SK-MEL-5 (cell line): Measurements from ENCODE around the gene ZNF280D. TPM values are rescaled to one million over a fixed set of nuclear protein-coding genes. Genes with fewer than 3 reads are reported as not detected.
"Not testable (repeated sequence)": the region's sequence is repeated elsewhere in the genome, so short reads cannot be mapped to it uniquely, and the experiment has no call there.

ENCODE experiments used
- DNase-seq: peaks from one replicate; pipeline ENCODE4 v3.0.0-alpha.2; 2016; ENCODE audit warnings: low read depth, low spot score
- in situ Hi-C: cut with HindIII; loops from 2 replicates; pipeline ENCODE4 v1.10.0; 2016; ENCODE audit warnings: low sequenced_read_pairs, high pct_unique_total_duplicates, low pct_unique_long_range_greater_than_20kb
- total RNA-seq: library from RNA; depleted of rRNA; stranded (reverse); fragments of >200 nt; shearing (Covaris generic); gene quantifications from 2 replicates; pipeline ENCODE4 v1.2.3, GENCODE V29; 2014

ZNF280D gene
- total RNA-seq, 1 experiment from 2014 or later = 25.3 TPM

DNA sequence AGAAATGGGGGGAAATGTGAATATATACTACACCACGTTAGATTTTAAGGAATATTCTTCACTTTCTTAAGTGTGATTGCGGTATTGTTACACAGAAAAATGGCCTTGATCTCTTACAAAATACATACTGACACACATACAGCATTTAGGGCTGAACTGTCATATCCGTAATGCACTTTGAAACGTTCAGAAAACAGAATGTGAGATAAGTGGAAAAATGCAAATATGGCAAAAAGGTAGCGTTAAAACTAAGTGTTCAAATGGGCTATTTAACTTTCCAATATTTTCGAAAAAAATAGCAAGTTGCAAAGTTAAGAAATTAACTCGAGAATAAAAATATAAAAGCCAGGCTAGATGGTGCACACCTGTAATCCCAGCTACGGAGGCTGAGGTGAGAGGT lies 1.8 kb downstream of the ZNF280D start:
- DNase-seq = no peak
- in situ Hi-C loops = no loop called here

DNA sequence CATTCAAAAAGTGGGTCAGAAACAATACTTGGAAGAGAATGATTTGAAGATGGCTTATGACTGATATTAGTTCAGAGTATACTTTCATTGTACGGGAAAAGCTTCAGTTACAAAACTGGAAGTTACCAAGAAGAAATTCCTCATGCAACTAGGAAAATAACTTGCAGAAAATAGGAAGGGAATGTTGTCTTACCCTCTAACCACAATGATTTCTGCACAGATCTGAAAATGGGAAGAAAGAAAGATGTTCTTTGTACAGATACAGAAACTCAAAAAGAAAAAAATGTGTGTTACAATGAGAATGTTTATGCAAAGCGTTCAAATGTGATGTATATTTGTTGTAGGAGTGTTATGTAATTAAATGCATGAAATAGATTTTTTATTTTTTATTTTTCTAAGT lies 3.7 kb downstream of the ZNF280D start:
- no peak for DNase-seq
- in situ Hi-C loops = no loop called here

DNA sequence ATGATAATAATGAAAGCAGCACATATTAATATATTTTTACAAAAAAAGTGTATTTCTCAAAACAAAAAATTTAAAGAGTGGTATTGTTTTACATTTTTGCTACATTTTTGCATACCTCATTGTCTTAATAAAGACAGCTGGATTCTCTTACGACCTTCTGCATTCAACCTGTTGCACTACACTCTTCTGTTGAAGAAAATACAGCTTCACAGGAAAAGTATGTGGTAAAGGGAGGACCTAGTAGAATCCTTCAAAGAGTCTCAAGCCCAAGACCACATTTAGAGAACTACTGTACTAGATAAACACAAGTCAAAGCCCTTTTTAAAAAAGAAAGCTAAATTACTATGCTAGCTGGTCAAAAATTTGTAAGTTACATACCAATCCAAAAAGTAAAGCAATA lies 7.9 kb downstream of the ZNF280D start:
- in situ Hi-C loops = no loop called here
- DNase-seq = no peak

DNA sequence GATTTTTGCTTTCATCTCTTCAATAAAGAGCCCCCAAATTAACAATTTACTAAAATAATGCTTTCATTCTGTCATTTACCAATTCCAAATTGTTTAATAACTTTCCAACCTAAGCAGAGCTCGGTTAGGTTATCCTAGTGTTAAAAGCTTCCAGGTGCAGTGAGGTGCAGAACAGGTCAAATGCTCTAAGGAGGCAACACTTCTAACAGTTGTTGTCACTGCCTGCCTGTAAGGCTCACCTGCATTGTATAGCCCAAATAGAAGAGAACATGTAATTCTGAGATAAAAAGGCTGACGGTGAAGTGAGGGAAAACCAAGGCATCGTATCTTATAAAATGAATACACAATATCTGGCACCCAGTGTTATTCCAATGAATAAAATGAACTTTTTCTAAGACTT lies 9.1 kb downstream of the ZNF280D start:
- no peak for DNase-seq
- in situ Hi-C loops = no loop called here

DNA sequence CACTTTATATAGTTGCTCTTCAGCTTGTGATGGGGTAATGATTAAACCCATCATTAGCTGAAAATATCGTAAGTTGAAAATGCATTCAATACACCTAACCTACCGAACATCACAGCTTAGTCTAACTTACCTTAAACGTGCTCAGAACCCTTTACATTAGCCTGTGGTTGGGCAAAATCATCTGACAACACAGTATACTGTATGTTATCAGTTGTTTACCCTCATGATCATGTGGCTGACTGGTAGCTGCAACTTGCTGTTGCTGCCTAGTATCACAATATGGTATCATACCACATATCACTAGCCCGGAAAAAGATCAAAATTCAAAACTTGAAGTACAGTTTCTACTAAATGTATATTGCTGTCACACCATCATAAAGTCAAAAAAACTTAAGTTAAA lies 9.5 kb downstream of the ZNF280D start:
- in situ Hi-C loops = no loop called here
- no peak for DNase-seq

DNA sequence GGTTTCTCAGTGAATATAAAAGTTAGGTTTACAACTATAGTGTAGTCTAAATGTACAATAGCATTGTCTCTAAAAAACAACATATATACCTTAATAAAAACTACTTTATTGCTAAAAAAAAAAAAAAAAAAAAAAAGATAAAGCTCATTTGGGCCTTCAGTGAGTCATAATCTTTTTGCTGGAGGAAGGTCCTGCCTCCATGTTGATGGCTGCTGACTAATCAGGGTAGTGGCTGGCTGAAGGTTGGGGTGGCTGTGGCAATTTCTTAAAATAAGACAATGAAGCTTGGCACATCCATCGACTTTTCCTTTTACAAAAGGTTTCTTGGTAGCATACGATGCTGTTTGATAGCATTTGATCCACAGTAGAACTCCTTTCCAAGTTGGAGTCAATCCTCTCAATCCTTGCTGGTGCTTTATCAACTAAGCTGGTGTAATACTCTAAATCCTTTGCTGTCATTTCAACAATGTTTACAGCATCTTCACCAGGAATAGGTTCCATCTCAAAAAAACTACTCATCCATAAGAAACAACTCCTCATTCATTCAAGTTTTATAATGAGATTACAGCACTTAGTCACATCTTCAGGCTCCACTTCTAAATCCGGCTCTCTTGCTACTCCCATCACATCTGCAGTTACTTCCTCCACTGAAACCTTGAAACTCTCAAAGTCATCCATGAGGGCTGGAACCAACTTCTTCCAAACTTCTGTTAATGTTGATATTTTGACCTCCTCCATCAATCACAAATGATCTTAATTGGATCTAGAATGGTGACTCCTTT lies 13.3 kb downstream of the ZNF280D start:
- in situ Hi-C loops = no loop called here
- DNase-seq = no peak

DNA sequence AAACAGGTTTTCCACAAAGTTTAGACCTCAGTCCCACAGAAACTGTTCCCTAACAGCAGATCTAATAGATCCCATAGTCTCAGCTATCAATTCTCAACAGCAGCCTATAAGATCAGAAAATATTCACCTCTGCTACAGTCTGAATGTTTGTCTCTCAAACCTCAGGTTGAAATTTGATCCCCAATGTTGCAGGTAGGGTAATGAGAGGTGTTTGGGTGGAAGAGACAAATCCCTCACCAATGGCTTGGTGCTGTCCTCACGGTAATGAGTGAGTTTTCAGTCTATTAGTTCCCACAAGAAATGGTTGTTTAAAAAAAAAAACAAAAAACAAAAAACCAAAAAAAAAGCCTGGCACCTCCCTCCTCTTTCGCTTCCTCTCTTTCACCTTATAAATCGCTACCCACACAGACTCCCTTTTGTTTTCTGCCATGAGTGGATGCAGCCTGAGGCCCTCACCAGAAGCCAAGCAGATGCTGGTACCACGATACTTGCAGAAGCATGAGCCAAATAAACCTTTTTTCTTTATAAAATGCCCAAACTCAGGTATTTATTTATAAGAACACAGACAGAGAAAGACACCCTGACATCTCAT lies 14.2 kb downstream of the ZNF280D start:
- in situ Hi-C loops = no loop called here
- no peak for DNase-seq

DNA sequence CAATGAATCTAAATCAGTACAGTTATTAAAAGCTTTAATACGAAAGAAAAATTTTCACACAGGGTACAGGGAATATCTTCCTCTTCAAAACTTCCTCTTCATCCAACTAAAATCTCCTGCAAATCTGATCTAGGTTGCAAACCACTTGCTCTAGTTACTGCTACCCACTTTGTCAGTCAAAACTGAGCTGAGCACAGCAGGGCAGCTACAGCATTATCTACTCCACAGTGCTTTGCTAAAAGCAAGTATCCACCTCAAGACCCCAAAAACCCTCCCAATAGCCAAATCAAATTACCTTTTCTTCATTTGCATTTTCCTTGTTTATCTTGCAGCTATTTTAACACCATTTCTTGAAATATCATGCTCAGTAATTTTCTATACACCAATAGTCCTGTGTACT lies 14.7 kb downstream of the ZNF280D start:
- in situ Hi-C loops = no loop called here

DNA sequence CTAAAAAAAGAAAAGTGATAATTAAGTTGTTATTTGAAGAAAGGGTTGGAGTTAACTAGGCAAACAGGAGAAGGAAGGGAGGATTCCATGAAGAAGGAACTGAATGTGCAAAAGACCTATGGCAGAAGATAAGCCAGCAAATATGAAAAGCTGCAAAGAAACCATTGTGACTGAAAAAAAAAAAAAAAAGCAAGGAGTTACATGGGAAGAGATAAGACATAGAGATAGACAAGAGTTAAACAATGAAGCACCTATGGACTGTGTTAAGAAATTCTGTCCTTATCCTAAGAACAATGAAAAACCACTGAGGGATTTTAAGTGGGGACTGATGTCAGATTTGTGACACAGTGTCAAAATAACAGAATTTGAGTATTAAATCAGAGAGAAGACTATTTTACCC lies 17.0 kb downstream of the ZNF280D start:
- DNase-seq = no peak
- in situ Hi-C loops = no loop called here

More for the DNA sequence above, 14.7 kb downstream of the ZNF280D start:
- DNase-seq = no peak

DNA sequence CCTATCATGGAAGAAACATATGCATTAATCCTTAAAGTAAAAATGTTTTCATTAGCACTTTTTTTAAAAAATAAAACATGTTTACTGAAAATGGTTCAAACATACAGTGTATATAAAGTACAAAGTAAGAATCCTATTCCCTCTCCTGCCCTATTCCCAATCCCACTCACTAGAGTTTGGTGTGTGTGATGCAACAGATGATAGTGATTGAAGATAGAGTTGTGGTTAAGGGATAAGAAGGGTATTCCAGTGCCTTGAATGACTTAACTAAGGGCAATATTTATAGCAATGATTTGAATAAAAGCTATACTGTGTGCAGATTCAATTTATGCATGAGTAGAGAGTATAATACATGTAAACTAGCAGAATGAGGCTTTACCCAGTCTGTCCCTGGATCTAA lies 18.1 kb downstream of the ZNF280D start:
- no peak for DNase-seq
- in situ Hi-C loops = no loop called here

DNA sequence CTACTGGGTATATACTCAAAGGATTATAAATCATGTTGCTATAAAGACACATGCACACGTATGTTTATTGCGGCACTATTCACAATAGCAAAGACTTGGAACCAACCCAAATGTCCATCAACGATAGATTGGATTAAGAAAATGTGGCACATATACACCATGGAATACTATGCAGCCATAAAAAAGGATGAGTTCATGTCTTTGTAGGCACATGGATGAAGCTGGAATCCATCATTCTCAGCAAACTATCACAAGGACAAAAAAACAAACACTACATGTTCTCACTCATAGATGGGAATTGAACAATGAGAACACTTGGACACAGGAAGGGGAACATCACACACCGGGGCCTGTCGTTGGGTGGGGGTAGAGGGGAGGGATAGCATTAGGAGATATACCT lies 23.8 kb downstream of the ZNF280D start:
- DNase-seq, in situ Hi-C loops: not testable (repeated sequence)

DNA sequence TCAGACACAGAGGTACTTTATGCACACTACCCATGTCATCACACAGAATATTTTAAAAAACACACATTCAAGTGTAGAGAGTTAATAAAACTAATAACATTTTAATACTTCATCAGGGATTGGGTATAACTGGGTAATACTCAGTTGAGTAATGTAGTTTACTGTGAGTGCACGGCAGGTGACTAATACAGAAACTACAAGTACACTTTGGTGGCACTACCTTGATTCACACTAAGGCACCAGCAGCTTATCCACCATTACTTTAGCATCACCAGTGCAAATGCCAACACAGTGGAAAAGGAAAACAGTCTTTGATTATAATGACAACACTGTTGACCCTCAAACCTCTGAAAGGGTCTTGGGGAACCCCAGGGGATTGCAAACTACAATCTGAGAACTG lies 33.6 kb downstream of the ZNF280D start:
- DNase-seq = no peak
- in situ Hi-C loops = no loop called here

DNA sequence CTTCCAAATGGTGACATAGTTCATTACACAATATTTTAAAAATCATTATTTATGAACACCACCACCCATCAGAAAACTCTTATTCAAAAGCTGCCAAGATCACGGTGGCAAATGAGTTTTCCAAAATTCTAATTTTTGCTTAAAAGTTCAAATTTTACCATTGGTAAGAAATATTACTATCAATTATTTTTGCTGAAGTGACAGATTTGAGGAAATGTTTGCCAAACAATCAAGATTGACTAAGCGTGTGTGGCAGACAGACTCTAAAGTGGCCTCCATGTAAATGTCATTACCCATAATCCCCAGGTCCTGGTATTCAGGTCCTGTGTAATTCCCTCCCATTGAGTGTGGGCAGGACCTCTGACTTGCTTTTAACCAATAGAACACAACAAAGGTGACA lies 35.0 kb downstream of the ZNF280D start:
- in situ Hi-C loops = no loop called here
- DNase-seq = no peak

DNA sequence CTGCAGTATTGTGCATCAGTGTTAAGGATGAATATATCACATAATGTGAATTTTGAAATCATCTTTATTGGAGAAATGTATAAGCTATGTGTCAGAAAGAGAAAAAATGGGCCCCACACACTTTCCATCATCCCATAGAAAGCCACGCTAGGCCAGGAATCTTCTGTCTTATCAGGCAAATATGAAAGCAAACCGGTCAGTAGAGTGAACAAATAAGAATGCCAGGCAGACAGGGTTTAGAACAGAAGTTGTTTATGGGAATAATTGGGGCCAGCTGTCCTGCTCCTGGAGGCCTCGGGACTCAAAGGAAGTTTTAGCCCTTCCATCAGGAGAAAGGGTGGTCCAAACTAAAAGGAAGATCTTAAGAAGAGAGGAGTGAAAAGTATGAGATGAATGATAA lies 39.5 kb downstream of the ZNF280D start:
- DNase-seq = no peak
- in situ Hi-C loops = no loop called here

DNA sequence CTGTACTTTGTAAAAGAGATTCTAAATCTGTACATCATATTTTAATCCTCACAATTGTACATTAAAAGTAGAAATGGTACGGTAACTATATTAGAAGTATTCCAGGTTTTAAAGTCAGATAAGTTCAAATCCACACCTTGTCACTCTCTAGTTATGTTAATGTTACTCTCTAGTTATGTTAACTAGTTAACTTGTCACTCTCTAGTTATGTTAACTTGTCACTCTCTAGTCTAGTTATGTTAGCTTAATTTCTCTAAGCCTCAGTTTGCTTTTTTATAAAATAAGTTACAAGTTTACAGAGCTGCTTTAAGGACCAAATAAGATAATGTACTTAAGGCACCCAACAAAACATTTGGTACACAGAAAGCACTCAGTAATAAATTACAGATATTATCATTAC lies 42.6 kb downstream of the ZNF280D start:
- DNase-seq = no peak
- in situ Hi-C loops = no loop called here

DNA sequence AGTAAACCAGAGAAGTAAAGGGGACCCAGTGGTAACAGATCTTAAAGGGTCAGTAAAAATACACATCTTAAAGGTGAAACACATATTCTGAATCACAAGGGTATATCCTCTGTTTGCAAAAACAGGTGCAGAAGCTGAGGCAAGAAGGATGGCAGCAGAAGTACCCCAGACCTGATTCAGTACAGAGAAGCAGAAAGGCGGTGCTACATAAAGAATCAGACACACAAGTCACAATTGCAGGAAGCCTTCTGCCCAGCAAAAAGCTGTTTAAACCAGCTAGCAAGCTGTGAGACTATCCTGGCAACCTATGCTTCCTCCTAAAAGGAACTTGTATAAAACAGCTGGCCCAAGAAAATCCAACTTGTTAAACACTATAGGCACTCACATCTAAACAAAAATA lies 49.4 kb downstream of the ZNF280D start:
- in situ Hi-C loops = no loop called here
- no peak for DNase-seq

DNA sequence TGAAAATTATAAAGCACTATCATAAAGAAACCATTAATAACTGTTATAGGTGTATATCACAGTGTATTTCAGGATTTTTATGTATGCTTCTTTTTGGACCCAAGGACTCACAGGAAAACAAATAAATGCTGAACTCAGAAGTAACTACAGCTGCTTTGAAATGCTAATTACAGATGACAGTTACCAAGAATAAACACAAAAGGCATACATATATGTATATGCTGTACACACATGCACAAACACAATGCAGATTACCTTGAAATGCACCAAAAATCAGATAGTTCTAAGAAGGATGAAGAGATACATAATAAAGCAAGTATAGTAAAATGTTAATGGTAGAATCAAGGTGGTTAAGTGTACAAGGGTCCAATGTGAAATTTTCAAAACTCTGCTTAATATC lies 52.2 kb downstream of the ZNF280D start:
- in situ Hi-C loops = no loop called here

DNA sequence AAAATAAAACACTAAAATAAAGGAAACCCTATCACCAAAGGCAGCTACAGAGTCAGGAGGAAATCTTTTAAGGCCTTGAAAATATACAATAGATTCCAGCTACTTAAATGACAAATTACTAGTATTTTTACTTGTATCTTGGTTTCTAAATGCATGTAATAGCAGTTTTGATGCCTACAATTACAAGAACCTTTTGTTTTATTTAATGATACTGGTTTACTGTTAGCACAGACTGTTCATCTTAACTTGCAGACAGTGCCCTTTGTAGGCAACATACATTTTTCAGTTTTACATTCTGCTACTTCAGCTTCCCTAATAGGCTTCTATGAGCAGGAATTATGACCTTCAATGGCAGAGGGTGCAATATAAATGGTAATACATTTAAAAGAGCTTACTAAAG lies 54.1 kb downstream of the ZNF280D start:
- in situ Hi-C loops = no loop called here
- DNase-seq = no peak

More for the DNA sequence above, 52.2 kb downstream of the ZNF280D start:
- no peak for DNase-seq

DNA sequence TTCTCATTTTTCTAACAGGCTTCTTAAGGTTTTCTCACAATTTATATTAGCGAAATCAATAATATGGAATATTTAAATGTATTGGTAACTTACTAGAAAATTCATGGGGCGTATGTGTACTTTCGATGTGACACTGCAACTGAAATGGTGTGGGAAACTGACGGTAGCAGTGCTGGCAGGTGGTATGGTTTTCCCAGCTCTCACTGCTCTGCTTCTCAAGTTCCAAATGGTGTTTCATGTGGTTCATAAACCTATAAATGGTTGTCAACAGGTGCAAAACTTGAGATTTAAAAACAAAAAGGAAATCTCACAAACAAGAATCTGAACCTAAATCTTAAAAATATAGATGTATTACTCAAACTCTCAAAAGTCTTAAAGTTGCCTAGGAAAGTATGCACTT lies 54.7 kb downstream of the ZNF280D start:
- no peak for DNase-seq
- in situ Hi-C loops = no loop called here
